Mammary epithelial cell (primary cell): ENCODE data around the gene CA11.

ENCODE experiments used
- EZH2 ChIP-seq: IDR thresholded peaks from 2 replicates; pipeline ENCODE4 v1.6.1; 2012; ENCODE audit warnings: low read length, inconsistent platforms, borderline replicate concordance
- TF ChIP-seq, protein P1 (sequence below), 2 donors: IDR thresholded peaks in 1 of 2; conservative IDR thresholded peaks in 1 of 2; 2 replicates each; pipeline ENCODE4 v1.5.1; 2011 to 2012; ENCODE audit warnings: inconsistent platforms in 2 of 2, low read length in 2 of 2, mild to moderate bottlenecking in 2 of 2, control low read depth in 1 of 2, low read depth in 1 of 2; ENCODE audit not compliant: insufficient read depth in 1 of 2; ENCODE audit errors: extremely low read depth in 1 of 2

DNA sequence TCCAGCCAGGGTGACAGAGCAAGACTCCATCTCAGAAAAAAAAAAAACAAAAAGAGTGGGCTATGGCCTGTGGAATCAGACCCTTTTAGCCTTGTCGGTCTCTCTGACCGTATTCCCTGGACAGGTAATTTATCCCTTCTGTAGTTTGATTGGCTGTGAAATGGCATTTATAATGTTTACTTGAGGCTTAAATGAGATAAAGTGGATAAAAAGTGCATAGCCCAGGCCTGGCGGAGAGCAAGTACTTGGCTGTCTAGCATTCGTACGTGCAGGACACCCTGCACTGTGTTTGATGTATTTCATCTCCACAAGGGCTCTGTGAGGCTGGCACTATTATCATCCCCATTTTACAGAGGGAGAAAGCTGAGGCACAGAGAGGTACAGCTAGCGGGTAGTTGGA is 19.8 kb upstream of the CA11 start:
- TF ChIP-seq, protein P1, sequence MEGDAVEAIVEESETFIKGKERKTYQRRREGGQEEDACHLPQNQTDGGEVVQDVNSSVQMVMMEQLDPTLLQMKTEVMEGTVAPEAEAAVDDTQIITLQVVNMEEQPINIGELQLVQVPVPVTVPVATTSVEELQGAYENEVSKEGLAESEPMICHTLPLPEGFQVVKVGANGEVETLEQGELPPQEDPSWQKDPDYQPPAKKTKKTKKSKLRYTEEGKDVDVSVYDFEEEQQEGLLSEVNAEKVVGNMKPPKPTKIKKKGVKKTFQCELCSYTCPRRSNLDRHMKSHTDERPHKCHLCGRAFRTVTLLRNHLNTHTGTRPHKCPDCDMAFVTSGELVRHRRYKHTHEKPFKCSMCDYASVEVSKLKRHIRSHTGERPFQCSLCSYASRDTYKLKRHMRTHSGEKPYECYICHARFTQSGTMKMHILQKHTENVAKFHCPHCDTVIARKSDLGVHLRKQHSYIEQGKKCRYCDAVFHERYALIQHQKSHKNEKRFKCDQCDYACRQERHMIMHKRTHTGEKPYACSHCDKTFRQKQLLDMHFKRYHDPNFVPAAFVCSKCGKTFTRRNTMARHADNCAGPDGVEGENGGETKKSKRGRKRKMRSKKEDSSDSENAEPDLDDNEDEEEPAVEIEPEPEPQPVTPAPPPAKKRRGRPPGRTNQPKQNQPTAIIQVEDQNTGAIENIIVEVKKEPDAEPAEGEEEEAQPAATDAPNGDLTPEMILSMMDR (conservative IDR thresholded peaks at IDR 0.05 in 1 of 2, IDR thresholded peaks at IDR 0.05 in 1 of 2; ENCODE audit: extremely low read depth in 1 of 2, insufficient read depth in 1 of 2, low read depth in 1 of 2, low read length in 2 of 2), result no peak
- no peak for TF ChIP-seq EZH2
